CD14-positive monocyte (primary cell): ENCODE data around the gene TIGD3. TPM values are rescaled to one million over a fixed set of nuclear protein-coding genes. Genes with fewer than 3 reads are reported as not detected.

Experiments
- DNase-seq, 3 donors: peaks; one replicate each; pipeline ENCODE4 v3.0.0-alpha.2; 2011 to 2022
- H2AFZ ChIP-seq: 2 replicates; pipeline ENCODE4 v1.6.0; 2012; ENCODE audit warnings: mild to moderate bottlenecking, low read depth, low read length, inconsistent platforms; ENCODE audit not compliant: insufficient read depth, poor library complexity, severe bottlenecking
- H3K27ac ChIP-seq, 2 donors: 1 replicate in 1 of 2; 2 replicates in 1 of 2; pipeline ENCODE4 v1.5.1; 2012 to 2013; ENCODE audit warnings: low read length in 2 of 2, control low read depth in 1 of 2, inconsistent platforms in 1 of 2, low read depth in 1 of 2, mild to moderate bottlenecking in 1 of 2
- H3K27me3 ChIP-seq, 2 donors: one replicate each; pipeline versions ENCODE4 v1.6.0 to v1.6.1; 2011 to 2013; ENCODE audit warnings: low read length in 2 of 2; ENCODE audit not compliant: control insufficient read depth in 2 of 2, insufficient read depth in 2 of 2
- H3K36me3 ChIP-seq, 2 donors: replicated peaks in 1 of 2; 1 replicate in 1 of 2; 2 replicates in 1 of 2; pipeline versions ENCODE4 v1.5.1 to v1.6.1; 2012 to 2013; ENCODE audit warnings: low read length in 2 of 2, control low read depth in 1 of 2, inconsistent platforms in 1 of 2, mild to moderate bottlenecking in 1 of 2; ENCODE audit not compliant: insufficient read depth in 2 of 2, control insufficient read depth in 1 of 2
- H3K4me1 ChIP-seq, 2 donors: 1 replicate in 1 of 2; 2 replicates in 1 of 2; pipeline versions ENCODE4 v1.5.1 to v1.6.1; 2012 to 2013; ENCODE audit warnings: low read length in 2 of 2, control low read depth in 1 of 2, inconsistent platforms in 1 of 2, mild to moderate bottlenecking in 1 of 2, moderate library complexity in 1 of 2; ENCODE audit not compliant: insufficient read depth in 2 of 2, control insufficient read depth in 1 of 2
- H3K4me2 ChIP-seq: replicated peaks from 2 replicates; pipeline ENCODE3; 2012; ENCODE audit warnings: low read length, moderate library complexity, mild to moderate bottlenecking; ENCODE audit not compliant: poor library complexity, severe bottlenecking; ENCODE audit errors: extremely low read depth
- H3K4me3 ChIP-seq, 3 experiments: fragments of 200-600 bp in 1 of 3; sonication (generic) in 1 of 3; replicated peaks in 1 of 3; 1 replicate in 2 of 3; 2 replicates in 1 of 3; pipeline ENCODE4 v1.5.1; 2011 to 2013; ENCODE audit warnings: low read length in 3 of 3, mild to moderate bottlenecking in 3 of 3, control low read depth in 2 of 3, low read depth in 2 of 3, inconsistent platforms in 1 of 3, moderate library complexity in 1 of 3
- H3K79me2 ChIP-seq: 2 replicates; pipeline ENCODE4 v1.6.0; 2012; ENCODE audit warnings: mild to moderate bottlenecking, control low read depth, inconsistent platforms, low read length, moderate library complexity; ENCODE audit not compliant: insufficient read depth
- H3K9ac ChIP-seq: 2 replicates; pipeline ENCODE4 v1.6.0; 2017; ENCODE audit warnings: low read length, mild to moderate bottlenecking; ENCODE audit not compliant: insufficient read depth, poor library complexity, severe bottlenecking
- H3K9me3 ChIP-seq, 2 donors: replicated peaks in 1 of 2; 1 replicate in 1 of 2; 2 replicates in 1 of 2; pipeline versions ENCODE4 v1.5.1 to v1.6.1; 2012 to 2013; ENCODE audit warnings: low read length in 2 of 2, control low read depth in 1 of 2; ENCODE audit not compliant: control insufficient read depth in 1 of 2, insufficient read depth in 1 of 2
- H4K20me1 ChIP-seq: 2 replicates; pipeline ENCODE4 v1.6.0; 2012; ENCODE audit warnings: mild to moderate bottlenecking, low read length, control low read depth, moderate library complexity; ENCODE audit not compliant: insufficient read depth
- H3K27ac Mint-ChIP-seq, 7 donors: one replicate each; pipeline ENCODE4 v1.8.0; 2020; ENCODE audit warnings: mild to moderate bottlenecking in 7 of 7, mixed read lengths in 7 of 7, moderate library complexity in 6 of 7, inconsistent platforms in 2 of 7
- H3K27me3 Mint-ChIP-seq, 3 donors: one replicate each; pipeline ENCODE4 v1.8.0; 2021 to 2022; ENCODE audit warnings: low read depth in 3 of 3, mild to moderate bottlenecking in 3 of 3, mixed read lengths in 3 of 3, moderate library complexity in 3 of 3, inconsistent platforms in 1 of 3
- H3K36me3 Mint-ChIP-seq, 2 donors: one replicate each; pipeline ENCODE4 v1.8.0; 2020; ENCODE audit warnings: mixed read lengths in 2 of 2, inconsistent platforms in 1 of 2, mild to moderate bottlenecking in 1 of 2
- H3K4me1 Mint-ChIP-seq: one replicate; pipeline ENCODE4 v1.8.0; 2020; ENCODE audit warnings: mild to moderate bottlenecking, mixed read lengths
- H3K4me3 Mint-ChIP-seq, 2 donors: one replicate each; pipeline ENCODE4 v1.8.0; 2020; ENCODE audit warnings: mild to moderate bottlenecking in 2 of 2, mixed read lengths in 2 of 2, moderate library complexity in 1 of 2
- H3K9me3 Mint-ChIP-seq, 7 donors: one replicate each; pipeline ENCODE4 v1.8.0; 2020 to 2022; ENCODE audit warnings: mixed read lengths in 7 of 7, mild to moderate bottlenecking in 6 of 7, moderate library complexity in 6 of 7, inconsistent platforms in 2 of 7
- WGBS: methylation state at CpG from one replicate; pipeline ENCODE4 v1.1.5; 2013; ENCODE audit warnings: missing lambda C conversion rate; ENCODE audit not compliant: insufficient coverage; 5-methylcytosine and 5-hydroxymethylcytosine counted together
- intact Hi-C, 2 donors: fragments of 100-400 bp; cut with micrococcal nuclease; formaldehyde crosslinking; loops; one replicate each; pipeline versions ENCODE4 v1.15.0 to v1.15.1; 2023
- polyA plus RNA-seq, 3 donors: library from polyadenylated mRNA; depleted of rRNA in 1 of 3; unstranded in 2 of 3; stranded (reverse) in 1 of 3; fragments of 300-500 nt in 2 of 3; fragments of >200 nt in 1 of 3; fragmentation: Illumina TruSeq in 2 of 3; gene quantifications; 1 replicate in 2 of 3; 2 replicates in 1 of 3; pipeline ENCODE4 v1.2.3, GENCODE V29; 2012 to 2021
- TF ChIP-seq, protein P1 (sequence below): fragments of 200-600 bp; IDR thresholded peaks from one replicate; pipeline ENCODE4 v1.8.0; 2022; ENCODE audit warnings: antibody characterized with exemption, mild to moderate bottlenecking

The TIGD3 gene
- polyA plus RNA-seq, 3 donors = 1.7 to 3.7 (median 2.8) TPM

DNA sequence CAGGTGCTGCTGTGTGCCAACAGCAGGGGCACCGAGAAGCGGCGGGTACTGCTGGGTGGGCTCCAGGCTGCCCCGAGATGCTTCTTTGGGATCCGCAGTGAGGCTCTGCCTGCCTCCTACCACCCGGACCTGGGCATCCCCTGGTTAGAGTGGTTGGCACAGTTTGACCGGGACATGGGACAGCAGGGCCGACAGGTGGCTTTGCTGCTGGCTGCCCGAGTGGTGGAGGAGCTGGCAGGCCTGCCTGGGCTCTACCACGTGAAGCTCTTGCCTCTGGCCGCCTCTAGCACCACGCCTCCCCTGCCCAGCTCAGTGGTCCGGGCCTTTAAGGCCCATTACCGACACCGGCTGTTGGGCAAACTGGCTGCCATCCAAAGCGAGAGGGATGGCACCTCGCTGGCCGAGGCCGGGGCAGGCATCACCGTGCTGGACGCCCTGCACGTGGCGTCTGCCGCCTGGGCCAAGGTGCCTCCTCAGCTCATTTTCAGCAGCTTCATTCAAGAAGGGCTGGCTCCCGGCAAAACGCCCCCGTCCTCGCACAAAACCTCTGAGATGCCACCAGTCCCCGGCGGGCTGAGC is 1.9 kb downstream of the TIGD3 start:
- Histone ChIP-seq H3K27ac (no peak overlapping the region), H4K20me1 (peaks cover 7% of the 10 kb centered on the region), H3K4me3 (no peak overlapping the region), H3K27me3 (peaks cover 0 to 14% of the 10 kb centered on the region in 2 donors), H3K79me2 (no peaks in the 10 kb centered on the region), H3K4me2 (peak overlapping the region; percentile 94), H3K4me1 (peaks cover 15 to 23% of the 10 kb centered on the region in 2 donors), H2AFZ (no peak overlapping the region), H3K9me3 (no peaks in the 10 kb centered on the region), H3K9ac (no peak overlapping the region), H3K36me3 (peaks cover 12% of the 10 kb centered on the region in 2 donors)
- peaks cover 20% of the 10 kb centered on the region for H3K4me1 Mint-ChIP-seq
- no peak for DNase-seq
- H3K27ac Mint-ChIP-seq = no peak overlapping the region
- no peaks in the 10 kb centered on the region for H3K9me3 Mint-ChIP-seq
- 99% methylated on average over 25 of the region's 30 CpGs for WGBS
- H3K27me3 Mint-ChIP-seq = peaks cover 6 to 18% (median 13%) of the 10 kb centered on the region in 3 donors
- H3K4me3 Mint-ChIP-seq = peak overlapping the region in 1 of 2 donors; percentile 59
- TF ChIP-seq, protein P1, sequence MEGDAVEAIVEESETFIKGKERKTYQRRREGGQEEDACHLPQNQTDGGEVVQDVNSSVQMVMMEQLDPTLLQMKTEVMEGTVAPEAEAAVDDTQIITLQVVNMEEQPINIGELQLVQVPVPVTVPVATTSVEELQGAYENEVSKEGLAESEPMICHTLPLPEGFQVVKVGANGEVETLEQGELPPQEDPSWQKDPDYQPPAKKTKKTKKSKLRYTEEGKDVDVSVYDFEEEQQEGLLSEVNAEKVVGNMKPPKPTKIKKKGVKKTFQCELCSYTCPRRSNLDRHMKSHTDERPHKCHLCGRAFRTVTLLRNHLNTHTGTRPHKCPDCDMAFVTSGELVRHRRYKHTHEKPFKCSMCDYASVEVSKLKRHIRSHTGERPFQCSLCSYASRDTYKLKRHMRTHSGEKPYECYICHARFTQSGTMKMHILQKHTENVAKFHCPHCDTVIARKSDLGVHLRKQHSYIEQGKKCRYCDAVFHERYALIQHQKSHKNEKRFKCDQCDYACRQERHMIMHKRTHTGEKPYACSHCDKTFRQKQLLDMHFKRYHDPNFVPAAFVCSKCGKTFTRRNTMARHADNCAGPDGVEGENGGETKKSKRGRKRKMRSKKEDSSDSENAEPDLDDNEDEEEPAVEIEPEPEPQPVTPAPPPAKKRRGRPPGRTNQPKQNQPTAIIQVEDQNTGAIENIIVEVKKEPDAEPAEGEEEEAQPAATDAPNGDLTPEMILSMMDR = no peak
- H3K36me3 Mint-ChIP-seq = peaks cover 14 to 15% of the 10 kb centered on the region in 2 donors
- intact Hi-C loops = no loop called here

DNA sequence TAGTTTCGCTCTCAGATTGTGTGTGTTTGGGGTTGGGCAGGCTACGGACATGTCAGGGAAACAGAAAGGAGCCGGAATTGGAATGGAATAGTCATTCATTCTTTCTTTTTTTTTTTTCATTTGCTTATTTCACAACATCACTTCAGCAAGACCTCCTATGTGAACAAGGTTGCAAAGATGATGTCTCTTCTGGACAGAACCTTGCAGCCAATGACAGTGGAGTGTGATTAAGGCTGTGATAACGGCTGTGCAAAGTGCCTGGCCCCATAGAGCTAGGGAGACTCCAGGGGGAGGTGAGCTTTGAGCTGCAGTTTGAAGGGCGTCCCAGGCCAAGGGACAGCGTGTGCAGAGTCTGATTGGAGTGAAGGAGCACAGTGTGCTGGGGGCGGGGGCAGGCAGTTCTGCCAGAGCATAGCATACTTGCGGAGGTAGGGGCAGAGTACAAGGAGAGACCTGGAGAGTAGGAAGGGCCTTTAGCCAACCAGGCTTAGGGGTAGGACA is 3.4 kb downstream of the TIGD3 start:
- TF ChIP-seq, protein P1 = no peak
- Histone ChIP-seq H3K27ac (no peak overlapping the region), H3K4me3 (no peak overlapping the region), H3K9ac (no peak overlapping the region), H2AFZ (no peak overlapping the region), H3K4me2 (no peak overlapping the region), H3K27me3 (peaks cover 0 to 14% of the 10 kb centered on the region in 2 donors), H4K20me1 (peaks cover 7% of the 10 kb centered on the region), H3K4me1 (peaks cover 29 to 36% of the 10 kb centered on the region in 2 donors), H3K9me3 (no peaks in the 10 kb centered on the region), H3K79me2 (no peaks in the 10 kb centered on the region), H3K36me3 (no peaks in the 10 kb centered on the region)
- intact Hi-C loops = no loop called here
- peaks cover 31% of the 10 kb centered on the region for H3K4me1 Mint-ChIP-seq
- H3K4me3 Mint-ChIP-seq = peak overlapping the region in 1 of 2 donors; percentile 12
- peaks cover 1 to 2% of the 10 kb centered on the region in 2 donors for H3K36me3 Mint-ChIP-seq
- DNase-seq = no peak
- no peak overlapping the region for H3K27ac Mint-ChIP-seq
- H3K27me3 Mint-ChIP-seq = peaks cover 6 to 18% (median 13%) of the 10 kb centered on the region in 3 donors
- 95% methylated on average over 5 of the region's 8 CpGs for WGBS
- no peaks in the 10 kb centered on the region for H3K9me3 Mint-ChIP-seq
